Activated CD4-positive, alpha-beta T cell treated with anti-CD3 and anti-CD28 coated beads for 24 hours (primary cell): ENCODE results near the gene RBM28.
"Not testable (repeated sequence)": the region's sequence is repeated elsewhere in the genome, so short reads cannot be mapped to it uniquely, and the experiment has no call there.

ENCODE experiments used
- DNase-seq, 2 donors: peaks; one replicate each; pipeline ENCODE4 v3.0.0-alpha.2; 2020; ENCODE audit warnings: low read depth in 2 of 2

Gene RBM28

DNA sequence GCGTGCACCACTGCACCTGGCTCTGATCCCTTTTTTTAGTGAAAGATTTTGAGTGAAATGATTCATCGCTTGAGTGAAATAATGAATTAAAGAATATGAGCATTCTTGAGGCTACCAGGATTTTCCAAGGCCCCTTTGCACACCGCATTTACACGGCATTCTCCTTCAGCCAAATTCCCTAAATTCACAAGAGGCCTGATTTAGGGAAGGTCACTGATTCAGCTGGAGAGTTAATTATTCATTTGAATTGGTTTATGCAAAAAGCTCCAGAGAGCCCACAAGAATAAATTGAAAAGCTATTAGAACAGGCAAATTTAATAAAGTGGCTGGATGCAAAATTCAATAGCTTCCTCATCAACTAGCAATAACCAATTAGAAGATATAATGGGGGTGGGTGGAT lies 56.2 kb downstream of the RBM28 start:
- no peak for DNase-seq

DNA sequence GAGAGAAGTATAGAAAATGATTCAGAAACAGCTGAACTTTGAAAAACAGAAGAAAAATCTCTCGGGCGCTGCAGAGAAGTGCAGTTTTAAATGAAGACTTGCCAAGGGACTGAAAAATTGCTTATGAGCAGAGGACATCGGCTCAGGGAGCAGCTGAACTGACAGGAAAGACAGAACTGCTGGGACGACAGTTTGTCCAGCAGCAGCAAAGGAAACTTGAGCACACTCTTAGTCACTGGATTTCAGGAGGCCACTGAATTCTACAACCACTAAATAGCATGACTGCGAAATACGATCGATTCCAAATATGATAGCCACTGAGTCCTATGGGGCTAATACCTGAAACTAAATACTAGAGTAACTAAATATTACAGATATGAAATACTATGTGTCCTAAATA lies 59.6 kb downstream of the RBM28 start:
- no peak for DNase-seq

DNA sequence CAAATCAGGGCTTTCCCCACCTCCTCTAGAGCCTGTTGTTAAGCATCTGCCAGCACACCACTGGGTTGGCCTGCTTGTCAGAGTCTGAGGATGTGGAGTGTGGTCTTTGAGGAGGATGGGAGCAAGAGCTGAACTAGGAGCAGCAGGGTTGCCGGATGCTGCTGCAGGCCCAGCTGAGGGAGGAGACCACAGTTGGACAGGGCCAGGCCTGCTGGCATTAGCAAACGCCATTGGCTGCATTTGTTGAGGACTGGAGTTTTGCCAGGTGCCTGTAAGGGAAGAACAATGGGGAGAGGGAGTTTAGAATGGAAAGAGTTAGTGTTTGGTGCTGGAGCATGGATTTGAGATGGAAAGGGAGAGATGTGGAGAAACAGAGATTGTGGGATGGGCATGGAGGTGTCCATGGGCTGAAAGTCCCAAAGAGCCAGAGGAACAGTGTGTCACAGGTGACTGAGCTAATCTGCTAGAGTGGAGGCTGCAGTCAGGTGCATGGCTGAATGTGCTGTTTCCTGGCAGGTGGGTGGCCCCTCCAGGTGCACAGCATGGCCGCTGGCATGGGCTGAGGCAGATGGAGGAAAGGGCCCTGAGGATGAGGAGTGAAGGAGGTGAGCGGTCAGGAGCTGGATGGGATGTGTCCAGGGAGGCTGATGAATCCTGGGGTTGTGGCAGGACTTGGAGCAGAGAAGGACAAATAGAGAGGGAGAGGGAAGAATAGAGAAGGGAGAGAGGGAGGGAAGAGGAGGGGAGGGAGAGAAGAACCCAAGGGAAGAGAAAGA lies 61.9 kb downstream of the RBM28 start:
- no peak for DNase-seq

DNA sequence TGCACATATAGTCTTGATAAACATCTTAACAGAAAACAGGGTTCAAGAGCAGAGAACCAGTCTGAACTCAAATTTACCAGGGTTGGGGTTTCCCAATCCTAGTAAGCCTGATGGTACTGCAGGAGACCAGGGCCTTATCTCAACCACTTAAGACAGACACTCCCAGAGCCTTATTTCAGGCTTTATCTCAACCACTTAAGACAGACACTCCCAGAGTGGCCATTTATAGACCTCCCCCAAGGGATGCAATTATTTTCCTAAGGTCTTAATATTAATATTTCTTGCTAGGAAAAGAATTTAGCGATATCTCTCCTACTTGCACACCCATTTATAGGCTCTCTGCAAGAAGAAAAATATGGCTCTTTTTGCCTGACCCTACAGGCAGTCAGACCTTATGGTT lies 63.3 kb downstream of the RBM28 start:
- DNase-seq: not testable (repeated sequence)

DNA sequence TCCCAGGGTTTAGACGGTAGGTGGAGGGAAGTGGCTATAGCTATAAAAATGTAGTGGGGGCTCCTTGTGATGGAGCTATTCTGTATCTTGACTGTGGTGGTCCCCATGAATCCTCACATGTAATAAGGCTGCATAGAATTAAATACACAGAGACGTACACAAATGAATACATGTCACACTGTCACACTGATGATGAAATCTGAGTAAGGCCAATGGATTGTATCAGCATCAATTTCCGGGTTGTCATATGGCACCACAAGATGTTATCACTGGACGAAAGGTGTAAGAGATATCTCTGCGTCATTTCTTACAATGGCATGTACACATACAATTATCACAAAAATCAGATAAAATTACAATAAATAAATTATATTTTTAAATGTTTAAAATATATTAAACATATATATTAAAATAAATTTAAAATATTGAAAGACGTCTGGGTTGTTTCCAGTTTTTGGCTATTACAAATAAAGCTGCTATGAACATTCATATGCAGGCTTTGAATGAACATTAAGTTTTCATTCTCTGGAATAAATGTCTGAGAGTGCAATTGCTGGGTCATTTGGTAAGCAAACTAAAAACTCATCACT lies 64.5 kb downstream of the RBM28 start:
- DNase-seq: no peak

DNA sequence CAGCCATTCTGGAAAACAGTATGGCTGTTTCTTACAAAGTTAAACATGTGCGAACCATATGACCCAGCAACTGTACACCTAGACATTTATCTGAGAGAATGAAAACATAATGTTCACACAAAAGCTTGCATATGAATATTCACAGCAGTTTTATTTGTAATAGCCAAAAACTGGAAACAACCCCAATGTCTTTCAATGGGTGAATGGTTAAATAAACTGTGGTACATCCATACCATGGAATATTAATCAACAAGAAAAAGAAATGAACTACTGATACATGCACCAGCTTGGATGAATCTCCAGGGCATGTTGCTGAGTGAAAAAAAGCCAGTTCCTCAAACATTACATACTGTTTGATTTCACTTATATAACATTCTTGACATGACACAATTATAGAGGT lies 65.3 kb downstream of the RBM28 start:
- DNase-seq: no peak

DNA sequence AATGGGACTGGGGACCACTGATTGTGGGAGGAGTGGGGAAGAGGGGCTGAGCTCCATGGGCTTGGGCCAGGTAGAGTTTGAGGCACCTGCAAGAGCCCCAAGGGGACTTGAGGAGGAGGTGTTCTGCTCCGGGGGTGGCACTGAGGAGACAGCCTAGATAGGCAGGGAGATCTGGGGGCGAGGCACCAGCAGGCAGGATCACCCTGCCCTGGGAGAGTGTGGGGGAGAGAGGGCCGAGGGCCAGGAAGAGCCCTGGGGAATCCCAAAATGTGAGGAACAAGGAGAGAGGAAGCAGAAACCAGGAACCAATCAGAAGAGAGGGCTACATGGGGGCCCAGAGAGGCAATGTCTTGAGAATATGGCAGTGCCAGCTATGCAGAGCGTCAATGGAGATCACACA lies 68.0 kb downstream of the RBM28 start:
- DNase-seq: no peak

DNA sequence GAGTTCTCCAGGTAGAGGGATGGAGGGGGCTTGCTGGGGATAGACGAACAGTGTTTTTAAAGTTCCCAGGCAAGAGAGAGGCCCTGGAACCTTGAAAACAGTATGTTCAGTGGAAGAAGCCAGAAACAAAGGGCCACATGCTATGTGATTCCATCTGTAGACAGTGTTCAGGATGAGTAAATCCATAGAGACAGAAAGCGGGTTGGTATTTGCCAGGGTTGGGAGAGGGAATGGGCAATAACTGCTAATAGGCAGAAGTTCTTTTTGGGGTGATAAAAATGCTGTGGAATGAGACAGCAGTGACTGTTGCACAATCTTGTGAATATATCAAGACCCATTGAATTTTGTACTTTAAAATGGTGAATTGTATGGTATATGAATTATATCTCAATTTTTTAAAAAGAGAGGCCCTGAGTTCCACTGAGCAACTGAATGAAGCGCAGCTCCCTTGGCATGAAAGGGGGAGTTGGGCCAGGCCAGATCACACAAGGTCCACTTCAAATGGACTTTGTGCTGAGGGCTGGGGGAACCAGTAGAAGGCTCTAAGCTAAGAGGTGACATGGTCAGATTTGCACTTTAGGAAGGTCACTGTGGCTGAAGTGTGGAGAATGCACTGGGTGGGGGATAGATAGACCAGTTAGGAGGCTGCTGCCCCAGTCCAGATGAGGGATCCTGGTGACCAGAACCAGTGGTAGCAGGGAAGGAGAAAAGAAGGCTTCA lies 68.7 kb downstream of the RBM28 start:
- no peak for DNase-seq

DNA sequence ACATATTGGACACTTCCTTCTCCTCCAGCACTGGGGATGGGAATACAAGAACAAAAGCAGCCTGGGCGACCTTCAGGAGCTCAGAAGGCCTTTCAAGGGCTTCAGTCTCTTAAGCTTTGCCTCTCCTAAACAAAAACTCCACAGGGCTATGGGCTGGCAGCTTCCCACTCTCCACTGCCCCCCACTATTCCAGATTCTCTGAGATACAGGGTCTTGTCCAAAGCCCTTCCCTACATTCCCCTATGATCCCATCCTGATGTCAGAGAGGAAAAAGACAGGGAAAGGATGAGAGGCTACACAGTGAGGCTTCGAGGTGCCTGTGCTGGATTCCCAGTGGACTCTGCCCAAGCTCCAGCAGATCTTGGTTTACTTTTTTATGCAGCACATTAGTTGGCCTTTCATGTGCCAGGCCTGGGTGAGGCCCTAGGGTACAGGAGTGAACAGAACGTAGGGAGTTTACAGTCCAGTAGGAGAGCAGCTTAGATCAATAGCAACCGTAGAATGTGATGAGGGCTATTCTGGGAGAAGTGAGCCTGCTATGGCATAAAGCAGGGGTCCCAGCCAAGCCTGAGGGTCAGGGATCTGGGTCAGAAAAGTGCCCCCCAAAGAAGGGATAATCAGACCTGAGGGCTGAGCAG lies 69.3 kb downstream of the RBM28 start:
- DNase-seq: no peak

DNA sequence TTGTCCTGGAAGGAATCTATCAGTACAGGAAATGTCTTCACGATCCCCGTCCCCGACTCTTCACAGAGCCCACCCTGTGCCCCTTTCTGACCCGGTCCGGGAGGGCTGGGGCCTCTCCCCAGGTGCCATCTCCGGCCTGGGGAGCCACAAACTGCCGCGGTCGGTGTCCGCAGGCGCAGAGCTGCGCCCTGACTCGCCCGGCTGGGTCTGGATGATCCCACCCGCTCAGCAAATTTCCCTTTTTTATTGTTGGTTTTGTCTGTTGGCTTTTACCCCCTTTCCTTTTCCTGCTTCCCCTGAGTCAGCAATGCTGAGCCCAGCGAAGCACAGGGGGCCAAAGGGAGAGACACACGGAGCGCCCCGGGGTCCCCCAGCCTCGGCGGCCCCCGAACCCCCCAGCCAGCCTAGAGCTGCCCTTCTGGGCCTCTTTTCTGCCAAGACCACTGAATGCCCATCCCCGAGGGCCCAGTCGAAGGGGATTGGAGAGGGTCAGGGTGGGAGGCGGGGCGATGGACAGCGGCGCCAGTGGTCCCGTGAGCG lies 71.7 kb downstream of the RBM28 start:
- no peak for DNase-seq

DNA sequence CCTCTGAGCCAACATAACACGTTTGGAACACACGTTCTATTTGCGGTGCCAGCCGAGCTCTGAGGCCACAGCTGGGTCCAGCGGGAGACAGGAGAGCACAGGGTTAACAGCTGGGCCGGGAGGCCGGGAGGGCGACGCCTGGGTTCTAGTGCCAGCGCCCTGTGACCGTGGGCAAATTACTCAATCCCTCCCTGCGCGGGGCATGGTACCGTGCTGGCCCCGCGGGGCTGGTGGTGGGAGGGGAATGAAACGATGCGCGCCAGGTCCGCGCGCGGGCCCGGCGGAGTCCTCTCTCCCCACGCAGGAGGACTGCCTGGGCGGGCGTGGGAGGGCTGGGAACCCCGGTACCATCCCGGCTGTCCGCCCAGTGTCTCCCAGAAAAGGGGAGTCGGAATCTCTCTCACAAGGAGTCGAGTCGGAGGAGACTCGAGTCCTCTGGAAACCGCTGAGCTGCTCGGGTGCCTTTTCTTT lies 72.2 kb downstream of the RBM28 start:
- no peak for DNase-seq

DNA sequence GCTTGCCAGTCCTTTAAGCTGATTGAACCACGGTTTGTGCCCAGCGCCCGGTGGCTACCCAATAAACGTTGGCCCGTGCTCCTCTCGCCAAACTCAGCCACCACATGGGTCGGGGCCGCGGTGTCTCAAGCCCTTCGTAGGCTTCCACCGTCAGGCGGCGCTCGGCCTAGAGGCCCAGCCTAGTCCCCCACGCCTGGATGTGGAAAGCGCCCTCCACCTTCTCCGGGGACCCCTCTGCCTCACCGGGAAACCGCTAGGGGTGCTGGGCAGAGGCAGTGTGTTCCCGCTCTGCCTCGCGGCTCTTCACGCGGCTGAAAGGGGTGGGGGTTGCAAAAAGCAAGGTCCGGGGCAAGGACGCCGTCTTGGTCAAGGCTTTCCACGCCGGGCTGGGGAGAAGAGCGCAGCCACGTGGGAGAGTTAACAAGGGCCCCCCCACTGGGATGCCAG lies 72.9 kb downstream of the RBM28 start:
- no peak for DNase-seq

DNA sequence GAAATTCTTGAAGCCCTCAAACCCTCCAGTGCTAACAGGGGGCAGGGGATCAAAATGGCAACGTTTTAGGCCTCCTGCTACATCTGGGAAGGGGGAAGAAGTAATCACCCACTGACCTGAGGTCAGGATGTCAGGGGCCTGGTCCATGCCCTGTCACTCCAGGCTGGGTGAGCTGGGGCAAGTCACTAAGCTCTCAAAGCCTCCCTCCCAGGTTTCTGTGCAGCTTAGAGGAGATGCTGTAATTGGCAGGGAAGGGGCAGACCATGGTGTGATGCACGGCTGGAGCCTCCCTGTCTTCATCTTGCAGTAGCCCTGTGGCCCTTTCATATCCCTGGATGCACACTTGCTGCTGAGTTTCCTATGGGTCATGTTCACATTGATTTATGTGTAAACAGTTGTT lies 75.5 kb downstream of the RBM28 start:
- DNase-seq: no peak

DNA sequence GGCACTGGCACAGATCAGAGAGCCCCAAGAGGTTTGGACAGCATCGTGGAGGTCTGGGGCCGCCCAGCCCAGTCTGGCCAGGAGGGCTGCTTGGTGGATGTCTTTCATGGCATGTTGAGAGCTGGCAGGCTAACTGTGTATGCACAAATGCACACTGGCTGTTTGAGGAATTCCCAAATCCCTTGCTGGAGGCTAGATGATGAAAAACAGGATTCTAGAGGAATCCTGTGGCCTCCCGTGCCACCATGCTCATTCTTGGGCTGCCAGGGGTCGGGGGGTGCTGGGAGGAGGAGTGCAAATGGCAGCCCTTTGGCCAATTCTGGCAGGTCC lies 76.1 kb downstream of the RBM28 start:
- no peak for DNase-seq

DNA sequence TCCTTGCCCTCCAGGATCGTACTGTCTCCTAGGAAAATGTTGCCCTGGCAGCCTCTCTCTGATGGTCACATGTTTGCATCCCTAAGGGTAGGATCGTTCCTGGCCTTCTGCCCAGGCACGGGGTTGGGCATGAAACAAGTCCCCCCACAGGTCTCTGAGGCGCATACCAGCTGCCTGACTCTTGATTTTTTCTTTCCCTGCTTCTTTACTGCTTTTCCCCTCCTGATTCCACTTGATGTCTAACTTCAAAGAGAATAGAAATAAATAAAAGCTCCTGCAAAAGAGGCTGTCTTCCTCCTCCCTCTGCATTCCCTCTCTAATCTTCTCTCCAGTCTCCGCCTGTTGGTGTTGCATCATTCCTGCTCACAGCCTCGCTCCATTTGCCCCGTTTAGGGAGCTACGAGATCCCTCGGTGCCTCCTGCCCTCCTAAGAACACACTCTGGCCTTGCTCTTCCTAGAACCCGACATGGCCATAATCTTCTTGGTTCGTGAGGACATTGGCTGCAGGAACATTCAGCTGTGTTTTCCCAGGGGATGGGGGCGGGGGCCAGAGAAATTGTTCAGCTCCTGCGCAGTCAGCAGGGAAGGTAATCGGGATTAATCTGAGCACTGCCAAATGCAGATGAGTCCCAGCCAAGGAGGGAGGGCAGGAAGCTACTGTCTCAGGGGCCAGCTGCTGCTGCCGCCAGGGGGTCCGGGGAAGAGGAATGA lies 76.7 kb downstream of the RBM28 start:
- no peak for DNase-seq

DNA sequence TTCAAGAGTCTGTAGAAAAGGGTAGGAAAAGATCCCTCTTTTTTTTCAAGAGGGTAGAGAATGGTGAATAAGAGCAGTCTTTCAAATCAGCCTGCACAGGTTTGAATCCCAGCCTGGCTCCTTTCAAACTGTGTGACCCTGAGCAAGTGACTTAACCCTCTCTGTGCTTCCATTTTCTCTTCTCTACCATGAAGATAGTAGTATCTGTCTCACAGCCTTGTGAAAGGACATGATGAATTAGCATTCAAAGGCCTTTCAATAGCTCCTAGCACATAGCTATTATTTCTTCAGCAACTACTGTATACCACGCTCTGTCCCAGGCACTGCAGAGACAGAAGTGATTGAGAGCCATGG lies 77.2 kb downstream of the RBM28 start:
- no peak for DNase-seq

DNA sequence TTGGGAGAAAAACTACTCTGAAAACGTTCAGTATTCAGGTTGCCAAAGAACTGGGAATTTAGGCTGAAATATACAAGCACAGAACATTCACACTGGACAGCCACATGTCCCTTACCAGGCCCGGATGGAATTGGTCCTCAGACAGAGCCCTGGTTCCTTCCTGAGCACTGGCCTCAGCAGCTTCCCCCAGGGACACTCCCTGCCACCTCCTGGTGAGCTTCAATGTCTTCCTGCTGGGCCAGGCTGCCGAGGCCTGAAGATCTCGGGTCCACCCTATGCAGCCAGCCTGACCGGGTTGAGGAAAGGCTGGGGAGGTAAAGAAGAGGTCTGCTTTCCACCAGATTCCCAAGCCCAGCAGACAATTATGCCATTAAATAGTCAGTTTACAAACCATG lies 77.8 kb downstream of the RBM28 start:
- DNase-seq: no peak

DNA sequence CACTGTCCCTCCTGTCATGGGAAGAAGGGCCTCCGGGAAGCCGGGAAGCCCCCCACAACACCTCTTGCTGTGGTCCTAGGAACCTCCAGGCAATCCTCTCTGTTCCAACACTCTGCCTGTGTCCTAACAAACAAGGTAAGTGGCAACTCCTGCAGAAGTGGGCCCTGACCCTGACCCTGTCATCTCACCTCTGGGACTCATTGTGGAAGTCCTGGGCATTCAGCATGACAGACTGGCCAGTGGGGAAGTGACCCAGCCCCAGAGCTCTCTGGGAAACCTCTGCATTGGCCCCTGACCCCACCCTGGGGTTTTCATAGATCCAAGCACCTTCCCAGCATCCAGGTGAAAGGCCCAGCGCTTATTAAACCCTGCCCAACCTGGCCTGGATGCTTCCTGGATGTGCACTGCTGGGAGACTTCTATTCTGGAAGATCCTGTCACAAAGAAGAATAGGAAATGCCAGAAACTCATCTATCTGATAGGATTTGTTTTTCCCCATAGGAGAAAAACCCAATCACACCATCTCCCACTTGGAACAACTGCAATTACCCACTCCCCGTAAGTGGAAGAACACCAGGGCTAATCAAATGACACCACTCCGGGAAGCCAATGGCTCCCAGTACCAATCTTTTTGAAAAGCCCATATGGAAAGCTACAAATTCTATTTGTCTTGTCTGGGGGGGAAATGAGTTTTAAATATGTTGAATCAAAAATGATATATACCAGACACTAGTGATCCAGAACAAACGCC lies 78.4 kb downstream of the RBM28 start:
- DNase-seq: no peak

DNA sequence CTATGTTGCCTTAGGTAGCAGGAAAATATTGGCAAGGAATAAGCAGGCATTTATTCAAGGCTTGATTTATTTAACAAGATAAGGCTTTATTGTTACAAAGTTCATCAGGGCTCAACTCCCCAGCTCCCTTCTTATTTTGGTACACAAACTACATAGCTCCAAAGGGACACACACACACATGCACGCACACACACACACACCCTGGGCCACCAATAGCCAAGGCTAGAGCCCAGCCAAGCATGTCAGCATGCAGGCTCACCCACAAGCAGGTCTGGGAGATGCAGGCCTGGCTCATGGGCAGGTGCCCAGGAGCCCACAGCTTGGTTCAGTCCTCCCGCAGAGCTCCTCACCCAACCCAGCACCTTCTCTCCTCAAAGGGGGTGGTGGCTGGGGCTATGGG lies 79.2 kb downstream of the RBM28 start:
- no peak for DNase-seq

DNA sequence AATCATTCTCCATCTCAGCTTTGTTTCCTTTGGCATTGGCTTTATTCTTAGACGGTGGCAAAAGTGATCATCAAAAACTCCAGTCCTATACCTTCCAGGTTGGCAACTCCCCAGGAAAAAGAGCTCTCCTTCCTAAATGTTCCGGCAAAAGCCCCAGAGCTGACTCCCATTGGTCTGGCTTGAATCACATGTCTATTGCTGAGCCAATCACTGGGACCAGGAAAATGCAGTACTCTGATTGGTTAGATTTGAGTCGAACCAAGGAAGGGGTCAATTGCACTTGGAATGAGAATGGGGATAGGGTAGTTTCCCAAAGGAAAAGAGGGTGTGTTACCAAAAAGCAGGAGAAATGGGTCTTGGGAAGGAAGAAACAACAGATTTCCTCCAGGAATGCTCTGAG lies 80.3 kb downstream of the RBM28 start:
- DNase-seq: no peak
